ENCODE results near the gene POU6F2. TPM values are rescaled to one million over a fixed set of nuclear protein-coding genes. Genes with fewer than 3 reads are reported as not detected.

Gene POU6F2
- total RNA-seq, 1 experiment from 2014 or later: 3.9 TPM

DNA sequence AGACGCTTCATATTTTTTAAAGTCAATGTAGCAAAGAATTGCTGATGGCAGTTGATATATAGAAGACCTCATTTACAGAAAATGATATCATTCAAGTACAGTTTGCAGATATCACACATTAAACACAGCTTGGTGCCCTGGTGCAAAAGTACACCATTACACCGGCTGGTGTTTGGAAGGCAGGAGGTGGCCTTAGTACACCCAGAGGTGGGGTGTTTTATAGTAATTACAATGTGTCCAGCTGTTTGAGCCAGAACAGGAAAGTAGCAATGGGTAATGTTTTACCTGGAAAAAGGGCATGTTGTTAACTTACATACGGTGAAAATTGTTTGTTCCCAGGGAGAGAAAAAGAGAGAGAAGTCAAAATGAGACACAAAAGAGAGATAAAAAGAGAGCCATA is 485.5 kb downstream of the POU6F2 start:
- H3K36me3 ChIP-seq (ENCODE audit: control insufficient read depth, insufficient read depth, low read length): no peaks in the 10 kb centered on the region
- TF ChIP-seq CTCF (IDR thresholded peaks at IDR 0.05; ENCODE audit: insufficient read depth in 1 of 2, low read depth in 1 of 2, low read length in 1 of 2, severe bottlenecking in 1 of 2, unreplicated experiment in 1 of 2): no peak
- H3K9me3 Mint-ChIP-seq (ENCODE audit: unreplicated experiment): no peaks in the 10 kb centered on the region
- no peak overlapping the region for H3K4me3 Mint-ChIP-seq (ENCODE audit: unreplicated experiment)
- H3K27me3 ChIP-seq (replicated peaks; ENCODE audit: control insufficient read depth, insufficient read depth, low read length): no peaks in the 10 kb centered on the region
- H3K9me3 ChIP-seq: no peaks in the 10 kb centered on the region
- H3K4me1 ChIP-seq: peaks cover 4% of the 10 kb centered on the region; the same call in 1 of the 2 replicates
- ChIA-PET POLR2A (no interaction called here), CTCF (interaction anchor here (0.5 to 1.1 kb wide), 2 partner anchors 10 to 702 kb away, joined by 3 to 4 read pairs; no protein-coding TSS in a partner anchor)
- peaks cover 4% of the 10 kb centered on the region for H3K27me3 Mint-ChIP-seq (ENCODE audit: insufficient read depth, unreplicated experiment)
- peaks cover 9% of the 10 kb centered on the region for H3K4me1 Mint-ChIP-seq (ENCODE audit: low read depth, unreplicated experiment)
- H3K27ac Mint-ChIP-seq (ENCODE audit: unreplicated experiment): no peak overlapping the region
- DNase-seq: no peak
- BruUV-seq (replicated peaks): no TSS peak
- H3K36me3 Mint-ChIP-seq (ENCODE audit: insufficient read depth, unreplicated experiment): no peaks in the 10 kb centered on the region
- intact Hi-C loops (cut with micrococcal nuclease; ENCODE audit: unreplicated experiment): loop anchor here (10.0 kb wide), 1 partner anchor 148 kb away; no protein-coding TSS in a partner anchor
- no peak overlapping the region for H3K4me3 ChIP-seq (ENCODE audit: low read depth, low read length)

DNA sequence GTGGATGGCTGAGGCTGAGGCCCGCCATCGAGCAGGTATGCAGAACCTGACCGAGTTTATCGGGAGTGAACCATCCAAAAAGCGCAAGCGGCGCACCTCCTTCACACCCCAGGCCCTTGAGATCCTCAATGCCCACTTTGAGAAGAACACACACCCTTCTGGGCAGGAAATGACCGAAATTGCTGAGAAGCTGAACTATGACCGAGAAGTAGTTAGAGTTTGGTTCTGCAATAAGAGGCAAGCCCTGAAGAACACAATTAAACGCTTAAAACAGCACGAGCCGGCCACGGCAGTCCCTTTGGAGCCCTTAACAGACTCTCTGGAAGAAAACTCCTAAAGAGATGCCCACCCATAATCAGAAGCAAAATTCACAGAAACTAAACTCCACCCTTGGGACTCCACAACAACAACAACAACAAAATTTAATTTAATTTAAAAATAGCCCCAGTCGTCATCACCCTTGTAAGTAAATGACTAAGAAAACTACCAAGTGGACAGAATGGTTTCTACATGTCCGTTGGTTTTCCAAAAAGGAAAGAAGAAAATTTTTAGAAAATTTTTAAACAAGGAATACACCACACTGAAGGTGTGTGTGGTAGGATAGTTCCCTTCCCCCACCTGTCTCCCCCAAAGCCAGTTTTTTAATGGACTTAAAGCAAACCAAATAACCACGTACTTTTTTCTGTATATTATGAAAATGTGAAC is 486.8 kb downstream of the POU6F2 start:
- intact Hi-C loops (cut with micrococcal nuclease; ENCODE audit: unreplicated experiment): loop anchor here (1.0 to 10.0 kb wide), 4 partner anchors 58 to 667 kb away; no protein-coding TSS in a partner anchor
- no peaks in the 10 kb centered on the region for H3K9me3 Mint-ChIP-seq (ENCODE audit: unreplicated experiment)
- no peak for DNase-seq
- Histone ChIP-seq H3K36me3 (ENCODE audit: control insufficient read depth, insufficient read depth, low read length) (no peaks in the 10 kb centered on the region), H3K4me3 (ENCODE audit: low read depth, low read length) (no peak overlapping the region), H3K9me3 (no peaks in the 10 kb centered on the region), H3K4me1 (peaks cover 4% of the 10 kb centered on the region; the same call in 1 of the 2 replicates), H3K27me3 (replicated peaks; ENCODE audit: control insufficient read depth, insufficient read depth, low read length) (no peaks in the 10 kb centered on the region)
- ChIA-PET POLR2A (no interaction called here), CTCF (interaction anchor here (0.5 kb wide), 1 partner anchor 610 kb away, joined by 4 read pairs; no protein-coding TSS in a partner anchor)
- H3K36me3 Mint-ChIP-seq (ENCODE audit: insufficient read depth, unreplicated experiment): no peaks in the 10 kb centered on the region
- H3K4me3 Mint-ChIP-seq (ENCODE audit: unreplicated experiment): peak overlapping the region; percentile 49
- TF ChIP-seq CTCF (IDR thresholded peaks at IDR 0.05; ENCODE audit: insufficient read depth in 1 of 2, low read depth in 1 of 2, low read length in 1 of 2, severe bottlenecking in 1 of 2, unreplicated experiment in 1 of 2): no peak
- no TSS peak for BruUV-seq (replicated peaks)
- peaks cover 7% of the 10 kb centered on the region for H3K27me3 Mint-ChIP-seq (ENCODE audit: insufficient read depth, unreplicated experiment)
- H3K4me1 Mint-ChIP-seq (ENCODE audit: low read depth, unreplicated experiment): peaks cover 9% of the 10 kb centered on the region
- H3K27ac Mint-ChIP-seq (ENCODE audit: unreplicated experiment): peak overlapping the region; percentile 36

- Histone ChIP-seq H3K4me1 (peaks cover 4% of the 10 kb centered on the region; the same call in 1 of the 2 replicates), H3K4me3 (ENCODE audit: low read depth, low read length) (no peak overlapping the region), H3K27me3 (replicated peaks; ENCODE audit: control insufficient read depth, insufficient read depth, low read length) (no peaks in the 10 kb centered on the region), H3K36me3 (ENCODE audit: control insufficient read depth, insufficient read depth, low read length) (no peaks in the 10 kb centered on the region), H3K9me3 (no peaks in the 10 kb centered on the region)
- peak overlapping the region; percentile 36 for H3K27ac Mint-ChIP-seq (ENCODE audit: unreplicated experiment)
- no peaks in the 10 kb centered on the region for H3K36me3 Mint-ChIP-seq (ENCODE audit: insufficient read depth, unreplicated experiment)
- H3K9me3 Mint-ChIP-seq (ENCODE audit: unreplicated experiment): no peaks in the 10 kb centered on the region
- TF ChIP-seq CTCF (IDR thresholded peaks at IDR 0.05; ENCODE audit: insufficient read depth in 1 of 2, low read depth in 1 of 2, low read length in 1 of 2, severe bottlenecking in 1 of 2, unreplicated experiment in 1 of 2): peak; percentile 78 to 79
- peaks cover 7% of the 10 kb centered on the region for H3K27me3 Mint-ChIP-seq (ENCODE audit: insufficient read depth, unreplicated experiment)
- peak overlapping the region; percentile 49 for H3K4me3 Mint-ChIP-seq (ENCODE audit: unreplicated experiment)
- intact Hi-C loops (cut with micrococcal nuclease; ENCODE audit: unreplicated experiment): loop anchor here (1.0 to 10.0 kb wide), 4 partner anchors 57 to 668 kb away; no protein-coding TSS in a partner anchor
- POLR2A ChIA-PET: no interaction called here
- CTCF ChIA-PET: interaction anchor here (0.5 kb wide), 1 partner anchor 611 kb away, joined by 4 read pairs; no protein-coding TSS in a partner anchor
- peak; percentile 53 to 64 for DNase-seq
- H3K4me1 Mint-ChIP-seq (ENCODE audit: low read depth, unreplicated experiment): peaks cover 9% of the 10 kb centered on the region
- no TSS peak for BruUV-seq (replicated peaks)
These were observed 487.6 kb downstream of the POU6F2 start for GRCh38 chr7:39465055-39465929.

Data from Caco-2 (cell line).